ENCODE data around the gene ZNF225.

DNA sequence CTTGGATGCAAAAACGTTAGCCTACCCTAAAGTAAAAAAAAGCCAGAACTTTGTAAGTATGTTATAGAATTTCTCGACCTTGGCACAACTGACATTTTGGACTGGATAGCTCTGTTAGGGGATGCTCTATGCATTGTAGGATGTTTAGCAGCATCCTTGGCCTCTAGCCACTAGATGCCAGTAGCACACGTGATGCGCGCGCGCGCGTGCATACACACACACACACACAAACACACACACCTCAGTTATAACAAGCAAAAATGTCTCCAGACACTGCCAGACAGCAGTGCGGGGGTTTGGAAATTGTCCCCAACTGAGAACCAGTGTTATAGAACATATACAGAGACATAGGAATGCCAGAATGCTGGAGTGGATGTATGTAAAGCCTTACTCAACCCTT, 68.9 kb downstream of the ZNF225 start:
- no peak for TF ChIP-seq EZH2 (IDR thresholded peaks at IDR 0.05)
- no peak for TF ChIP-seq POLR2AphosphoS5 (IDR thresholded peaks at IDR 0.05; ENCODE audit: borderline replicate concordance, low read depth, low read length)

Measured in SK-N-MC (cell line).